Lung microvascular endothelial cell (primary cell): ENCODE measurements around the gene HAT1. TPM values are rescaled to one million over a fixed set of nuclear protein-coding genes. Genes with fewer than 3 reads are reported as not detected.
"Not testable (repeated sequence)": the region's sequence is repeated elsewhere in the genome, so short reads cannot be mapped to it uniquely, and the experiment has no call there.

Experiments used
- DNase-seq, 2 donors: peaks; one replicate each; pipeline versions ENCODE4 v3.0.0 to v3.0.0-alpha.2; 2010; ENCODE audit warnings: low read depth in 2 of 2
- total RNA-seq: library from RNA; depleted of rRNA; stranded (reverse); fragments of >200 nt; gene quantifications from 2 replicates; pipeline ENCODE4 v1.2.1, GENCODE V29; 2014

The HAT1 gene
- total RNA-seq, 1 donor from 2014 or later: 17.9 TPM

GRCh38 chr2:171968509-171968908, 46.2 kb downstream of the HAT1 start:
- DNase-seq: no peak

- peak in 1 of 2 donors; percentile 38 for DNase-seq
These were observed 50.2 kb downstream of the HAT1 start for GRCh38 chr2:171972329-171972982.

- no peak for DNase-seq
These were observed 56.8 kb downstream of the HAT1 start for GRCh38 chr2:171979103-171979502.

GRCh38 chr2:171983924-171984323, 61.7 kb downstream of the HAT1 start:
- not testable (repeated sequence) for DNase-seq

- no peak for DNase-seq
These were observed 62.8 kb downstream of the HAT1 start for GRCh38 chr2:171985076-171985475.

GRCh38 chr2:171986778-171987177, 64.5 kb downstream of the HAT1 start:
- no peak for DNase-seq

GRCh38 chr2:171991027-171991426, 68.8 kb downstream of the HAT1 start:
- no peak for DNase-seq

- DNase-seq: no peak
These were observed 73.3 kb downstream of the HAT1 start for GRCh38 chr2:171995586-171995985.

GRCh38 chr2:171996021-171996420, 73.8 kb downstream of the HAT1 start:
- DNase-seq: no peak

GRCh38 chr2:171997031-171997430, 74.8 kb downstream of the HAT1 start:
- not testable (repeated sequence) for DNase-seq

- no peak for DNase-seq
These were observed 76.9 kb downstream of the HAT1 start for GRCh38 chr2:171999161-171999560.

- DNase-seq: peak; percentile 90 to 91
These were observed 77.6 kb downstream of the HAT1 start, which contains the start of gene METAP1D for GRCh38 chr2:171999604-172000469. Gene METAP1D (plus strand): TSS chr2:171999953. CDS start chr2:171999970, 17 bp downstream.

GRCh38 chr2:172000696-172001361, 78.6 kb downstream of the HAT1 start:
- no peak for DNase-seq

- no peak for DNase-seq
These were observed 85.1 kb downstream of the HAT1 start for GRCh38 chr2:172007372-172007771.

- no peak for DNase-seq
These were observed 87.6 kb downstream of the HAT1 start for GRCh38 chr2:172009823-172010222.

- no peak for DNase-seq
These were observed 89.7 kb downstream of the HAT1 start for GRCh38 chr2:172011812-172012575.

- no peak for DNase-seq
These were observed 90.6 kb downstream of the HAT1 start for GRCh38 chr2:172012677-172013391.

- no peak for DNase-seq
These were observed 91.1 kb downstream of the HAT1 start for GRCh38 chr2:172013396-172013795.

- DNase-seq: no peak
These were observed 99.0 kb downstream of the HAT1 start for GRCh38 chr2:172021074-172021931.

GRCh38 chr2:172021955-172022354, 99.7 kb downstream of the HAT1 start:
- DNase-seq: no peak
